Activated CD8-positive, alpha-beta T cell treated with anti-CD3 and anti-CD28 coated beads for 36 hours (primary cell): ENCODE measurements around the gene OR4D10. TPM values are rescaled to one million over a fixed set of nuclear protein-coding genes. Genes with fewer than 3 reads are reported as not detected.
"Not testable (repeated sequence)": the region's sequence is repeated elsewhere in the genome, so short reads cannot be mapped to it uniquely, and the experiment has no call there.

Experiments used
- ATAC-seq: fragments of 200-7000 bp; cut with Tn5 transposase; one replicate; pipeline ENCODE4 v1.10.0; 2021; ENCODE audit warnings: mild to moderate bottlenecking, moderate library complexity
- CTCF ChIA-PET: fragments of 350-600 bp; sonication (Branson Sonifier 250); formaldehyde crosslinking; loops from one replicate; lab custom pipeline; 2021; ENCODE audit warnings: antibody characterized with exemption; lab: Charles Lee
- POLR2A ChIA-PET: fragments of 350-600 bp; sonication (Branson Sonifier 250); formaldehyde crosslinking; loops from one replicate; lab custom pipeline; 2021; ENCODE audit warnings: antibody characterized with exemption; lab: Charles Lee
- DNase-seq: peaks from one replicate; pipeline ENCODE4 v3.0.0-alpha.2; 2020
- H3K27ac Mint-ChIP-seq: one replicate; pipeline ENCODE4 v1.8.0; 2021; ENCODE audit warnings: mild to moderate bottlenecking, mixed read lengths
- H3K27me3 Mint-ChIP-seq: one replicate; pipeline ENCODE4 v1.8.0; 2021; ENCODE audit warnings: mixed read lengths
- H3K36me3 Mint-ChIP-seq: one replicate; pipeline ENCODE4 v1.8.0; 2021; ENCODE audit warnings: low read depth, mixed read lengths
- H3K4me1 Mint-ChIP-seq: one replicate; pipeline ENCODE4 v1.8.0; 2021; ENCODE audit warnings: low read depth, mixed read lengths
- H3K4me3 Mint-ChIP-seq: one replicate; pipeline ENCODE4 v1.8.0; 2021; ENCODE audit warnings: mild to moderate bottlenecking, moderate library complexity, mixed read lengths
- H3K9me3 Mint-ChIP-seq: one replicate; pipeline ENCODE4 v1.8.0; 2021; ENCODE audit warnings: mixed read lengths
- intact Hi-C: fragments of 100-400 bp; cut with micrococcal nuclease; formaldehyde crosslinking; loops from one replicate; pipeline ENCODE4 v1.10.0; 2022
- total RNA-seq, 2 experiments: library from RNA; stranded (reverse); gene quantifications; one replicate each; pipeline ENCODE4 v1.2.3, GENCODE V29; 2021
- TF ChIP-seq, protein P1 (sequence below): fragments of 200-600 bp; IDR thresholded peaks from one replicate; pipeline ENCODE4 v1.8.0; 2022; ENCODE audit warnings: antibody characterized with exemption, mild to moderate bottlenecking

Gene OR4D10
- total RNA-seq, 2 experiments from 2014 or later: not detected

DNA sequence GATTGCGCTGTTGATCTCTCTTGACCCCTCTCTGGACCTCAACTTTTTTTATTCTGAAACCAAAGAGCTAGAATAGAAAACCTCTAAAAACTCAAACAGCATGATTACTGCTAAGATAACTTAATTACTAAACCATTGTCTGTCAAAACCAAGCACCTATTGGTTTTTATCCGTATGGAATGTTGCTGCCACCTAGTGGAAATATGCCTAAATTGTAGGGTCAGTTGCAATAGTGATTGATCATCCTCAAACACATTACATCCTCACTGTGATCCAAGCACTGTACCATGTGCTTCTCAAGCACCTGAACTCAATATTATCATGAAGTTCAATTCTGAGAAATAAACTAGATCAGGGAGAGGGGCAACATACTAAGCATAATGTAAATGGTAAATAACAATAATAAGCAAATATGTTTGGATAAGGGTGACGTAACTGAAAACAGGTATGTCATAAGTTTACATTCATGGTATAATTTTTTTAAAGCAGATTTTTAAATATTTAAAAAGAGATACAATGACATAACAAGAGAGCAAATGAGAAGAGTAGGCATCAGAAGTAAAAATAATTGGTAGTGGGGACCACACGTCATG is 43.1 kb upstream of the OR4D10 start:
- POLR2A ChIA-PET: no interaction called here
- DNase-seq: peak; percentile 49
- Mint-ChIP-seq H3K36me3 (no peaks in the 10 kb centered on the region), H3K4me1 (no peaks in the 10 kb centered on the region), H3K27me3 (peaks cover 7% of the 10 kb centered on the region), H3K4me3 (no peak overlapping the region), H3K9me3 (no peaks in the 10 kb centered on the region), H3K27ac (no peak overlapping the region)
- intact Hi-C loops: loop anchor here (2.0 kb wide), 1 partner anchor 259 kb away; no protein-coding TSS in a partner anchor
- CTCF ChIA-PET: interaction anchor here (0.7 to 4.6 kb wide), 22 partner anchors 8 to 294 kb away, joined by 3 to 39 read pairs (median 3); partner anchors contain the start of gene DTX4
- peak; percentile 86 for ATAC-seq
- TF ChIP-seq, protein P1, sequence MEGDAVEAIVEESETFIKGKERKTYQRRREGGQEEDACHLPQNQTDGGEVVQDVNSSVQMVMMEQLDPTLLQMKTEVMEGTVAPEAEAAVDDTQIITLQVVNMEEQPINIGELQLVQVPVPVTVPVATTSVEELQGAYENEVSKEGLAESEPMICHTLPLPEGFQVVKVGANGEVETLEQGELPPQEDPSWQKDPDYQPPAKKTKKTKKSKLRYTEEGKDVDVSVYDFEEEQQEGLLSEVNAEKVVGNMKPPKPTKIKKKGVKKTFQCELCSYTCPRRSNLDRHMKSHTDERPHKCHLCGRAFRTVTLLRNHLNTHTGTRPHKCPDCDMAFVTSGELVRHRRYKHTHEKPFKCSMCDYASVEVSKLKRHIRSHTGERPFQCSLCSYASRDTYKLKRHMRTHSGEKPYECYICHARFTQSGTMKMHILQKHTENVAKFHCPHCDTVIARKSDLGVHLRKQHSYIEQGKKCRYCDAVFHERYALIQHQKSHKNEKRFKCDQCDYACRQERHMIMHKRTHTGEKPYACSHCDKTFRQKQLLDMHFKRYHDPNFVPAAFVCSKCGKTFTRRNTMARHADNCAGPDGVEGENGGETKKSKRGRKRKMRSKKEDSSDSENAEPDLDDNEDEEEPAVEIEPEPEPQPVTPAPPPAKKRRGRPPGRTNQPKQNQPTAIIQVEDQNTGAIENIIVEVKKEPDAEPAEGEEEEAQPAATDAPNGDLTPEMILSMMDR: peak; percentile 89

- peaks cover 5% of the 10 kb centered on the region for H3K27me3 Mint-ChIP-seq
- H3K27ac Mint-ChIP-seq: no peak within 1 kb of the TSS
- TF ChIP-seq, protein P1: no peak
- no peak for DNase-seq
- H3K4me3 Mint-ChIP-seq: no peak within 1 kb of the TSS
- no peaks in the 10 kb centered on the region for H3K9me3 Mint-ChIP-seq
- intact Hi-C loops: loop anchor here (5.0 kb wide), 1 partner anchor 279 kb away; no protein-coding TSS in a partner anchor
- no peaks in the 10 kb centered on the region for H3K36me3 Mint-ChIP-seq
- H3K4me1 Mint-ChIP-seq: no peaks in the 10 kb centered on the region
- POLR2A ChIA-PET: no interaction called here
- no peak for ATAC-seq
- CTCF ChIA-PET: interaction anchor here (1.0 to 1.1 kb wide), 2 partner anchors 265 to 300 kb away, joined by 3 to 4 read pairs; partner anchors contain the start of gene DTX4
Measured at GRCh38 chr11:59436169-59436568, 36.9 kb upstream of the OR4D10 start, which contains the start of gene OR5A1. TSS of gene OR5A1 (plus strand) at chr11:59436469. CDS start at chr11:59443169, 6,700 bp downstream.

GRCh38 chr11:59437770-59438169 is 35.3 kb upstream of the OR4D10 start:
- no peak for DNase-seq
- Mint-ChIP-seq H3K36me3 (no peaks in the 10 kb centered on the region), H3K4me3 (no peak overlapping the region), H3K4me1 (no peaks in the 10 kb centered on the region), H3K27me3 (peaks cover 3% of the 10 kb centered on the region), H3K9me3 (no peaks in the 10 kb centered on the region), H3K27ac (no peak overlapping the region)
- intact Hi-C loops: loop anchor here (5.0 kb wide), 1 partner anchor 280 kb away; no protein-coding TSS in a partner anchor
- ATAC-seq: no peak
- CTCF ChIA-PET: interaction anchor here (1.7 kb wide), 1 partner anchor 8 kb away, joined by 5 read pairs; no protein-coding TSS in a partner anchor
- POLR2A ChIA-PET: no interaction called here
- TF ChIP-seq, protein P1: no peak

DNA sequence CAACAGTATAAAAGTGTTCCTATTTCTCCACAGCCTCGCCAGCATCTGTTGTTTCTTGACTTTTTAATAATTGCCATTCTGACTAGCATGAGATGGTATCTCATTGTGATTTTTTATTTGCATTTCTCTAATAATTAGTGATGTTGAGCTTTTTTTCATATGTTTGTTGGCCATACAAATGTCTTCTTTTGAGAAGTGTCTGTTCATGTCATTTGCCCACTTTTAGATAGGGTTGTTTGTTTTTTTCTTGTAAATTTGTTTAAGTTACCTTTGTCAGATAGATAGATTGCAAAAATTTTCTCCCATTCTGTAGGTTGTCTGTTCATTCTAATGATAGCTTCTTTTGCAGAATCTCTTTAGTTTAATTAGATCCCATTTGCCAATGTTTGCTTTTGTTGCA is 27.5 kb upstream of the OR4D10 start:
- DNase-seq, H3K9me3 Mint-ChIP-seq, H3K27ac Mint-ChIP-seq, intact Hi-C loops, ATAC-seq, H3K36me3 Mint-ChIP-seq, H3K4me3 Mint-ChIP-seq, H3K4me1 Mint-ChIP-seq, CTCF ChIA-PET, POLR2A ChIA-PET, H3K27me3 Mint-ChIP-seq: not testable (repeated sequence)

DNA sequence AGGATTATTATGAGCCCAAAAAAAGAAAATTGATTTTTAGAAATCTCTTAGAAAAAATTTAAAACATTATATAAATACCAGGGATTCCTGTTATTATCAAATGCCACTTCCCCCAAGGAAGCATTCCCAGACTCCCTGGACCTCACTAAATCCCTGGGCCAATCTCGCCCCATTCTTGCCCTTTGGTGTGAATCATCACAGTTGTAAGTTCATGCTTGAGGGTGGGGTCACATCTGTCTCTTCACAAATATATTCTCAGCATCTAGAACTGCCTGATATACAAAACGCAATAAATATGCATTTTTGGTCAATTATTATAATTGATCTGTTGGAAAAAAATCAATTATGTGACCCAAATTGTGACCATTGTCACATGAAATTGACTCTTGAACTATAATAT is 24.6 kb upstream of the OR4D10 start:
- CTCF ChIA-PET: no interaction called here
- Mint-ChIP-seq H3K9me3 (peaks cover 9% of the 10 kb centered on the region), H3K27ac (no peak overlapping the region), H3K4me1 (no peaks in the 10 kb centered on the region), H3K36me3 (no peaks in the 10 kb centered on the region), H3K27me3 (peaks cover 8% of the 10 kb centered on the region), H3K4me3 (no peak overlapping the region)
- TF ChIP-seq, protein P1: no peak
- POLR2A ChIA-PET: no interaction called here
- DNase-seq: no peak
- intact Hi-C loops: no loop called here
- ATAC-seq: no peak
